Activated CD4-positive, alpha-beta T cell treated with anti-CD3 and anti-CD28 coated beads, Interleukin-2, amount 50 U/mL, for 4 hours (primary cell): Measurements from ENCODE around the gene CNNM3.
"Not testable (repeated sequence)": the region's sequence is repeated elsewhere in the genome, so short reads cannot be mapped to it uniquely, and the experiment has no call there.

Experiments
- DNase-seq, 2 experiments: peaks; one replicate each; pipeline ENCODE4 v3.0.0-alpha.2; 2020

Gene CNNM3

GRCh38 chr2:96841701-96842495 is 25.8 kb downstream of the CNNM3 start:
- no peak for DNase-seq

DNA sequence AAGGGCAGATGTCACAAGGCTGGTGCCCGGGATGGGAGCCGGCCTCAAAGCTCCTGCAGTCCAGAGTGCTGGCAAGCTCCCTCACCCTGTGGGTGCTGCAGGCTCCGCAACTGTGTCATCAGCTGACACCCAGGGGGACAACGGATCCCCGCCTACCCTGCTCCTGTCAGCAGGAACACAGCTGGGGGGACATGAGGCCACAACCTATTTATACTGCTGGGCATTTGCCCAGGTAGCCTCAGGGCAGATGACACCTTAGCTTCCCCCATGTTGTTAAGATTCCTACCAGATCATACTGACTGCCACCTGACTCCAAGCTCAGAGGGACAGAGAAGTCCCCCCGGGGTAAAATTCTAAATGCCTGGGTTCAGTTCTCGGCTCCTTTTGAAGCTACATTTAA is 26.5 kb downstream of the CNNM3 start:
- DNase-seq: no peak

DNA sequence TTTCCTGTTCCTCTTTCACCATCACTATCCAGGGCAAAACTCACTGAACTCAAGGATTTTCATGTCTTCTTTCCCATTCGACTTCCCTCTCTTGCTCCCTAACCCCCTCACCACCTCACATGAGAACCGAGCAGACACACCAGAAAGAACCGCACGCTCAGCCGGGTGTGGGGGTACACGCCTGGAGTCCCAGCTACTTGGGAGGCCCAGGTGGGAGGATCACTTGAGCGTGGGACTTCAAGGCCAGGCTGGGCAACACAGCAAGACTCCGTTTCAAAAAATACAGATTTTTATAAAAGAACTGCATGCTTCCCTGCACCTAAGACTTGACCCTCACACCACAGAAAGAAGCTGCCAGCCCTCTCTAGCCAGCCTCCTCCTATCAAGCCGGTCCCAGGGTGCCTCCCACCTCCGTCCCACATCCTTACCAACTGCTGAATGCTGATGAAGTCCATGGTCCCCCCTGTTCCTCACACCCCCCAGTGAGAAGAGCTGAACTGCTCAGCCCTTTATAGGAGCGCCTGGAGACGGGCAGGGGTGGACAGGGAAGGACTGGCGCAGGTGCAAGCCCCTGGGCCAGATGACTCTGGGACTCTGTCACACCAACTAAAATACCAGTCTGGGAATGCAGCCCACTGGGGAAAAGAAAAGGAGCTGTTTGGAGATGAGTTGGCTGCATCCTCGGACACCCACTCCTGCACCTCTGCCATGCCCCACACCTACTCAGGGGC is 27.6 kb downstream of the CNNM3 start, which contains the start of gene ANKRD23:
Gene ANKRD23, minus strand, starts transcription at position 484 of the 731 bp plus-strand sequence. Its CDS starts 29 bp downstream, at position 455.
- no peak for DNase-seq

DNA sequence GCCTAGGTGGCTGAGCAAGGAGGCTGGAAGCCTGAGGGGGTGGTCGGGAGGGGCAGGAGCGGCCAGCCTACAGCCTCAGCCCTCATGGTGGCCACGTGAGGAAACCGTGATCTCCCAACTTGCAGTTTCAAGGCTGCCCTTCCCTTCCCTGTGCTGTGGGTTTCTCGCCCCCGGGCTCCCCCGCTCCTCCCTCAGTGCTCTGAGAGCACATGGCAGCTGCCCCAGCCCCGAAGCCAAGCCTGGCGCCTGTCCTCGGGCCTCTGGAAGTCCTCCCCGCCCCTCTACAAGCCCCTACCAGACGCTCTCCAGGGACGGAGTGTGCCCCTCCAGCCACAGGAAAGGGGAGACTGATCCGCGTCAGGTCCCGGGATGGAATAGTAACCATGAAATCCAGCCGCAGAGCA is 28.3 kb downstream of the CNNM3 start:
- no peak for DNase-seq

DNA sequence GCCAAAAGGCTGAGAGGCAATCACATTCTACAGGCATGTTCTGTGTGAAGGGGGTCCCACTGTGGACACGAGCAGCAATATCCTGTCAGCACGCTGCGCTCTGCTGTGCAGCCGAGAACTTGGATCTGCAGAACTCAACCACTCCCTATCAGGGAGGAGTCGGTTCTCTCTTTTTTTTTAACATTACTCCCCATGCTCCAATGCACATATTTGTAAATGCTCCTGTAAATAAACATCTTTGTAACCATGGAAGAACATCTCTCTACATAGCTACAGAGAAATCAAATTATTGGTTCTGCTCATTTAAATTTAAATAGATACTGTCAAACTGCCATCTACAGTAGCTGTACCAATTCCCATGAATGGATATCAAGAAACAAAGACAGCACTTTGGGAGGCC is 30.8 kb downstream of the CNNM3 start:
- DNase-seq: no peak

DNA sequence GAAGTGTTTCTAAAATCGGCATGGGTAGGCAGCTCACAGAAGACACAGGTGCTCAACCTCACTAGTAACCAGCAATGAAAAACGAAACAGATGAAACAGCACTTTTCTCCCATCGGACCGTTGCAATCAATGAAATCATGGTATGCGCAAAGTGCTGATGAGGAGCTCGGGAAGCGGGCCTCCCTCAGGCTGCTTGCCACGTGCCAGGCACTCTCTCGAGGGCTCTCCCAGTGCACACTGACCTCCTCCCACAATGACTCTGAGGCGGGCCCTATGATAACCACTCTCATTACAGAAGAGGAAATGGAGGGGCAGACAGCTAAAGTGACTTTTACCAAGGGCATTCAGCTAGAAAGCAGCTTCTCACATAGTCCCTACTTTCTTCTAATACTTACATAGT is 31.5 kb downstream of the CNNM3 start:
- no peak for DNase-seq

DNA sequence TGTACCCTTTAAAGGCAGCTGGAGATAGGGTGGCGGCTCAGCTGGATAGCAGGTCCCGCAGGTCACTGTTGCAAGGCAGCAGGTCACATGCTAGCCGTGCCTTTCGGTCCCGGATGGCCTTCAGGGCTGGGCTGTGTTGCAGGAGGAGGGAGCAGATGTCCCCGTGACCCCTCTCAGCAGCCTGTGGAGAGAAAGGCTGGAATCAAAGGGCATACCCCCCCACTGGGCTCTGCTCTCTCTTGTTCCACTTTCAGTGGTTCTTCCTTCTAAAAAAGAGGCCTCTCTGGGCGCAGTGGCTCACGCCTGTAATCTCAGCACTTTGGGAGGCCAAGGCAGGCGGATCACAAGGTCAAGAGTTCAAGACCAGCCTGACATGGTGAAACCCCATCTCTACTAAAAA is 32.2 kb downstream of the CNNM3 start:
- DNase-seq: no peak

DNA sequence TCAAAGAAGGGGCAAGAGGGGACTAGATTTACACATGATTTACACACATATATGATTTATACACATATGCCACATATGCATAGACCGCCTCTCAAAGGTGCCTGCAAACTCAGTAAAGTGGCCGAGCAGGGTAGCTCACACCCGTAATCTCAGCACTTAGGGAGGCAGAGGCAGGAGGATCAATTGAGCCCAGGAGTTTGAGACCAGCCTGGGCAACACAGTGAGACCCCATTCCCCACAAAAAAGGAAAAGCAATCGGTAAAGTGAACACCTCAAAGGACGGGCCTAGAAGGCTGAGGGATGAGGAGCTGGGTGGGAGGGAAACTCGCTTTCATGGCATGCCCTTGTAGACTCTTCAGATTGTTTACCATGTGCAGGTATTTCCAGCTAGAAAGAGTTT is 36.6 kb downstream of the CNNM3 start:
- no peak for DNase-seq

GRCh38 chr2:96853321-96853720 is 37.3 kb downstream of the CNNM3 start:
- DNase-seq: no peak

GRCh38 chr2:96856776-96857666 is 41.0 kb downstream of the CNNM3 start:
- no peak for DNase-seq

GRCh38 chr2:96857667-96858372 is 41.8 kb downstream of the CNNM3 start, which contains the start of gene ANKRD39:
Gene ANKRD39, minus strand, starts transcription at chr2:96858016. Its CDS starts 29 bp downstream, at chr2:96857987.
- DNase-seq: peak; percentile 96 to 97

DNA sequence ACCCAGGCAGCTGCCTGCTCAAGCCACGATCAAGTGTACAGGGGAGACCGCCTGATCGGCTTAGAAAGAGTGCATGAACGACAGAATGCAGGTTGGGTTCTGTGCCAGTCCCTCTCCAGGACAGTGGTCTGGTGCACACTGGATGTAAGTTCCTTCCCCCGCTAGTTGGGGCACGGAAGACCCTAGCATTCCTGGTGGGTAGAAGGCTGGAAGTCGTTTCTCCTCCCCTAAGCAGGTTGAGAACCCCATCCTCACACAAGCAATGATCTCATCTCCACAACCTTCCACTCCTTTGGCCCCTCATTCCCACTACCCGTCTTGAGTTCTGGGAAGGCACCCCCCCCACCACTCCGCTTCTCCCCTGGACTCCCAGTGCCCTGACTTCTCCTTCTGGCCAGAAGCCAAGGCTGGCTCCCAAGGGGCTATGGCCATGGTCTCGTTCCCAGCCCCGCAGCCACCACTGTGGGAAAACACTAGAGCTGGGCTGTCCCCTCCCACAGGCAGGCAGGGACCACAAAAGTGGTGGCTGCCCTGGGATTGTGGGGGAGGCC is 43.1 kb downstream of the CNNM3 start:
- no peak for DNase-seq

GRCh38 chr2:96859681-96860064 is 43.6 kb downstream of the CNNM3 start:
- no peak for DNase-seq

- peak; percentile 43 to 51 for DNase-seq
Measured at GRCh38 chr2:96860065-96861029, 44.3 kb downstream of the CNNM3 start.

DNA sequence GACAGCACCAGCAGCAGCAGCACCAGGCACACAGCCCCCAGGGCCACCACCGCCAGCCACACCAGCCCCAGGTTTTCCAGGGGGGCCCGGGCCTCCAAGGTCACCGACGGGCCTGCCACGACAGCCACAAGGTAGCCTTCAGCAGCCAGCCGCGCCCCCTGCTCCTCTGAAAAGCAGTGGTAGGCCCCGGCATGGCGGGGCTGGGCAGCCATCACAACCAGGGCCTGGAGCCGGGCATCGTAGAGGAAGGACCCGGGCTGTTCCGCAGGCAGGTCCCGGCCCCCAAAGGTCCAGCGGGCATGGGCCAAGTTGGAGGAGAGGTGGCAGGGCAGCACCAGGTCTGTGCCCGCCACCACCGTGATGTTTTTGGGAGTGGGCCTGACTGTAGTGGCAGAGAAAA is 45.0 kb downstream of the CNNM3 start:
- DNase-seq: no peak

- DNase-seq: not testable (repeated sequence)
Measured at GRCh38 chr2:96863056-96863455, 47.0 kb downstream of the CNNM3 start.

GRCh38 chr2:96863575-96864342 is 47.7 kb downstream of the CNNM3 start:
- no peak for DNase-seq

- no peak for DNase-seq
Measured at GRCh38 chr2:96864343-96865091, 48.4 kb downstream of the CNNM3 start.

DNA sequence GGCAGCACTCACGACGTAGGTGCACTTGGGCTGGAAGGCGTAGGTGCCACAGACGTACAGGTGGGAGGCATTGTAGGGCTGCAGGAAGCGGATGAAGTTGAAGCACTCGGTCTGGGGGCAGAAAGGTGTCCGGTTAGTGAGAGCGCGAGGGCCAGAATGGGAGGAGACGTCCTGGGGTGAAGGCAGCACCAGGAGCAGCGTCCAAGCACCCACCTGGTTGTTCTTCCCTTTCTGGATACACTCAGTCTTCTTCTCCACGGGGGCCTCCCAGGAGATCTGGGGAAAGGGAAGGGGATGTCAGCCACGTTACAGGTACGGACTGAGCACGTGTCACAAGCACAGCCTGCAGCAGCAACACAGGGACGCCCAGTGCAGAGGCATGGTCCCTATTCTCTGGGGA is 49.6 kb downstream of the CNNM3 start:
- DNase-seq: no peak
